Measurements from ENCODE around the gene IL22.

GRCh38 chr12:68267892-68268396 lies 14.5 kb upstream of the IL22 start:
- no peak for TF ChIP-seq CTCF (IDR thresholded peaks at IDR 0.05)
- TF ChIP-seq POLR2AphosphoS5 (IDR thresholded peaks at IDR 0.05): no peak
- no peak for TF ChIP-seq POLR2A (IDR thresholded peaks at IDR 0.05)
- no peak for TF ChIP-seq EP300 (IDR thresholded peaks at IDR 0.05)

All from suprapubic skin (tissue), 4 donors.